Activated CD4-positive, alpha-beta memory T cell treated with anti-CD3 and anti-CD28 coated beads for 36 hours (primary cell): ENCODE results near the gene USP37. TPM values are rescaled to one million over a fixed set of nuclear protein-coding genes. Genes with fewer than 3 reads are reported as not detected.
A peak's percentile ranks its signal among the peaks of the same experiment; 100 is the strongest.

ENCODE experiments used
- CTCF ChIA-PET: fragments of 350-600 bp; sonication (Branson Sonifier 250); formaldehyde crosslinking; loops from one replicate; lab custom pipeline; 2021; ENCODE audit warnings: antibody characterized with exemption, inconsistent platforms; lab: Charles Lee
- POLR2A ChIA-PET: fragments of 350-600 bp; sonication (Branson Sonifier 250); formaldehyde crosslinking; loops from one replicate; lab custom pipeline; 2021; ENCODE audit warnings: antibody characterized with exemption; lab: Charles Lee
- DNase-seq: peaks from one replicate; pipeline ENCODE4 v3.0.0-alpha.2; 2020
- H3K27ac Mint-ChIP-seq: one replicate; pipeline ENCODE4 v1.8.0; 2021; ENCODE audit warnings: mixed read lengths
- H3K27me3 Mint-ChIP-seq: one replicate; pipeline ENCODE4 v1.8.0; 2021; ENCODE audit warnings: mixed read lengths
- H3K36me3 Mint-ChIP-seq: one replicate; pipeline ENCODE4 v1.8.0; 2021; ENCODE audit warnings: mixed read lengths
- H3K4me1 Mint-ChIP-seq: one replicate; pipeline ENCODE4 v1.8.0; 2021; ENCODE audit warnings: low read depth, mixed read lengths
- H3K4me3 Mint-ChIP-seq: one replicate; pipeline ENCODE4 v1.8.0; 2021; ENCODE audit warnings: mild to moderate bottlenecking, mixed read lengths
- H3K9me3 Mint-ChIP-seq: one replicate; pipeline ENCODE4 v1.8.0; 2021; ENCODE audit warnings: mixed read lengths
- intact Hi-C: fragments of 100-400 bp; cut with micrococcal nuclease; formaldehyde crosslinking; loops from one replicate; pipeline ENCODE4 v1.15.1; 2023
- total RNA-seq, 2 experiments: library from RNA; stranded (reverse); gene quantifications; one replicate each; pipeline ENCODE4 v1.2.3, GENCODE V29; 2021

Gene USP37
- 10 to 100 TPM; 27.2 to 28.7 TPM for total RNA-seq

GRCh38 chr2:218568190-218569037 is at the start of gene USP37, which contains the start of gene CNOT9:
TSS of gene USP37 (minus strand) at chr2:218568351. CDS start at chr2:218558653, 9,698 bp downstream.
TSS of gene CNOT9 (plus strand) at chr2:218568839. CDS start at chr2:218568955, 116 bp downstream.
- Mint-ChIP-seq H3K9me3 (no peaks in the 10 kb centered on the region), H3K36me3 (peaks cover 57% of the 10 kb centered on the region), H3K4me1 (peaks cover 54% of the 10 kb centered on the region), H3K4me3 (peak within 1 kb of the TSS; percentile 96), H3K27ac (peak within 1 kb of the TSS; percentile 100), H3K27me3 (no peaks in the 10 kb centered on the region)
- POLR2A ChIA-PET: interaction anchor here (0.9 kb wide), 1 partner anchor 13 kb away, joined by 3 read pairs; no protein-coding TSS in a partner anchor
- CTCF ChIA-PET: interaction anchor here (0.8 kb wide), 1 partner anchor 90 kb away, joined by 3 read pairs; the partner anchor contains the start of genes BCS1L and ZNF142
- intact Hi-C loops: loop anchor here (1.0 to 2.0 kb wide), 12 partner anchors 14 to 711 kb away; partner anchors contain the start of genes AAMP, BCS1L, DNAJB2 and PNKD
- peak; percentile 100 for DNase-seq

- Mint-ChIP-seq H3K9me3 (no peaks in the 10 kb centered on the region), H3K27ac (no peak overlapping the region), H3K36me3 (no peaks in the 10 kb centered on the region), H3K27me3 (no peaks in the 10 kb centered on the region), H3K4me1 (no peaks in the 10 kb centered on the region), H3K4me3 (no peak overlapping the region)
- ChIA-PET CTCF (no interaction called here), POLR2A (interaction anchor here (1.3 kb wide), 1 partner anchor 42 kb away, joined by 6 read pairs; no protein-coding TSS in a partner anchor)
- DNase-seq: no peak
- intact Hi-C loops: no loop called here
Measured at GRCh38 chr2:218615868-218616315, 47.7 kb upstream of the USP37 start.

GRCh38 chr2:218607436-218608115 is 39.4 kb upstream of the USP37 start, which contains the start of gene PLCD4:
TSS of gene PLCD4 (plus strand) at chr2:218607899. CDS start at chr2:218615740, 7,841 bp downstream.
- H3K36me3 Mint-ChIP-seq: no peaks in the 10 kb centered on the region
- H3K4me3 Mint-ChIP-seq: no peak within 1 kb of the TSS
- H3K27me3 Mint-ChIP-seq: peaks cover 9% of the 10 kb centered on the region
- no peaks in the 10 kb centered on the region for H3K9me3 Mint-ChIP-seq
- no peak within 1 kb of the TSS for H3K27ac Mint-ChIP-seq
- ChIA-PET POLR2A (interaction anchor here (0.5 to 0.8 kb wide), 3 partner anchors 9 to 234 kb away, joined by 3 to 4 read pairs (median 4); no protein-coding TSS in a partner anchor), CTCF (interaction anchor here (1.1 to 1.3 kb wide), 2 partner anchors 41 to 91 kb away, joined by 3 read pairs; no protein-coding TSS in a partner anchor)
- no peaks in the 10 kb centered on the region for H3K4me1 Mint-ChIP-seq
- intact Hi-C loops: no loop called here
- DNase-seq: no peak

- peaks cover 9% of the 10 kb centered on the region for H3K27me3 Mint-ChIP-seq
- no peak overlapping the region for H3K4me3 Mint-ChIP-seq
- intact Hi-C loops: no loop called here
- CTCF ChIA-PET: no interaction called here
- no peak for DNase-seq
- H3K4me1 Mint-ChIP-seq: no peaks in the 10 kb centered on the region
- no peaks in the 10 kb centered on the region for H3K36me3 Mint-ChIP-seq
- no peak overlapping the region for H3K27ac Mint-ChIP-seq
- POLR2A ChIA-PET: no interaction called here
- H3K9me3 Mint-ChIP-seq: no peaks in the 10 kb centered on the region
Measured at GRCh38 chr2:218605432-218605831, 37.3 kb upstream of the USP37 start.

- POLR2A ChIA-PET: no interaction called here
- Mint-ChIP-seq H3K27me3 (no peaks in the 10 kb centered on the region), H3K4me3 (no peak overlapping the region), H3K9me3 (no peaks in the 10 kb centered on the region), H3K36me3 (peaks cover 52% of the 10 kb centered on the region), H3K4me1 (peaks cover 22% of the 10 kb centered on the region), H3K27ac (no peak overlapping the region)
- CTCF ChIA-PET: interaction anchor here (1.2 kb wide), 1 partner anchor 121 kb away, joined by 3 read pairs; no protein-coding TSS in a partner anchor
- intact Hi-C loops: no loop called here
- DNase-seq: no peak
Measured at GRCh38 chr2:218585541-218585940, 17.4 kb upstream of the USP37 start.

- H3K4me1 Mint-ChIP-seq: peaks cover 25% of the 10 kb centered on the region
- no peaks in the 10 kb centered on the region for H3K27me3 Mint-ChIP-seq
- peaks cover 48% of the 10 kb centered on the region for H3K36me3 Mint-ChIP-seq
- intact Hi-C loops: loop anchor here (5.0 kb wide), 1 partner anchor 292 kb away; the partner anchor contains the start of gene TMBIM1
- POLR2A ChIA-PET: no interaction called here
- no peak overlapping the region for H3K27ac Mint-ChIP-seq
- no peaks in the 10 kb centered on the region for H3K9me3 Mint-ChIP-seq
- no peak overlapping the region for H3K4me3 Mint-ChIP-seq
- no peak for DNase-seq
- CTCF ChIA-PET: no interaction called here
Measured at GRCh38 chr2:218583983-218584850, 16.1 kb upstream of the USP37 start.

GRCh38 chr2:218582076-218582475 is 13.9 kb upstream of the USP37 start:
- H3K4me3 Mint-ChIP-seq: no peak overlapping the region
- peaks cover 42% of the 10 kb centered on the region for H3K4me1 Mint-ChIP-seq
- no peaks in the 10 kb centered on the region for H3K27me3 Mint-ChIP-seq
- CTCF ChIA-PET: interaction anchor here (1.4 kb wide), 1 partner anchor 9 kb away, joined by 3 read pairs; no protein-coding TSS in a partner anchor
- H3K36me3 Mint-ChIP-seq: peaks cover 47% of the 10 kb centered on the region
- peak overlapping the region; percentile 65 for H3K27ac Mint-ChIP-seq
- POLR2A ChIA-PET: interaction anchor here (0.7 to 1.2 kb wide), 2 partner anchors 12 to 76 kb away, joined by 3 to 5 read pairs; no protein-coding TSS in a partner anchor
- DNase-seq: no peak
- no peaks in the 10 kb centered on the region for H3K9me3 Mint-ChIP-seq
- intact Hi-C loops: loop anchor here (1.0 to 5.0 kb wide), 2 partner anchors 14 to 290 kb away; partner anchors contain the start of genes CNOT9, TMBIM1 and USP37

GRCh38 chr2:218578272-218578877 is 10.2 kb upstream of the USP37 start:
- no peak for DNase-seq
- POLR2A ChIA-PET: no interaction called here
- intact Hi-C loops: no loop called here
- Mint-ChIP-seq H3K36me3 (peaks cover 28% of the 10 kb centered on the region), H3K27me3 (no peaks in the 10 kb centered on the region), H3K9me3 (no peaks in the 10 kb centered on the region), H3K4me1 (peaks cover 53% of the 10 kb centered on the region), H3K4me3 (no peak overlapping the region), H3K27ac (no peak overlapping the region)
- CTCF ChIA-PET: interaction anchor here (0.7 to 0.8 kb wide), 2 partner anchors 8 to 37 kb away, joined by 3 read pairs; no protein-coding TSS in a partner anchor

- Mint-ChIP-seq H3K27ac (no peak overlapping the region), H3K4me3 (no peak overlapping the region), H3K4me1 (peaks cover 52% of the 10 kb centered on the region), H3K27me3 (no peaks in the 10 kb centered on the region), H3K36me3 (peaks cover 25% of the 10 kb centered on the region), H3K9me3 (no peaks in the 10 kb centered on the region)
- ChIA-PET CTCF (interaction anchor here (0.7 kb wide), 1 partner anchor 38 kb away, joined by 3 read pairs; no protein-coding TSS in a partner anchor), POLR2A (no interaction called here)
- DNase-seq: no peak
- intact Hi-C loops: no loop called here
Measured at GRCh38 chr2:218577482-218578220, 9.5 kb upstream of the USP37 start.

GRCh38 chr2:218576854-218577253 is 8.7 kb upstream of the USP37 start:
- Mint-ChIP-seq H3K27me3 (no peaks in the 10 kb centered on the region), H3K4me1 (peaks cover 50% of the 10 kb centered on the region), H3K4me3 (no peak overlapping the region), H3K27ac (peak overlapping the region; percentile 23), H3K36me3 (peaks cover 25% of the 10 kb centered on the region), H3K9me3 (no peaks in the 10 kb centered on the region)
- CTCF ChIA-PET: no interaction called here
- POLR2A ChIA-PET: no interaction called here
- intact Hi-C loops: no loop called here
- no peak for DNase-seq
